A549 (cell line): ENCODE data around the gene C8B. TPM values are rescaled to one million over a fixed set of nuclear protein-coding genes. Genes with fewer than 3 reads are reported as not detected.

Source experiments
- ATAC-seq, 2 experiments: fragments of 200-7000 bp in 1 of 2; fragments of >200 bp in 1 of 2; cut with Nextera tagmentation in 1 of 2; cut with Tn5 transposase in 1 of 2; 3 replicates each; pipeline versions ENCODE4 v1.8.0 to v1.9.1; 2018 to 2020; ENCODE audit warnings: mild to moderate bottlenecking in 1 of 2, moderate library complexity in 1 of 2
- CTCF ChIA-PET: fragments of 300-600 bp; sonication (Branson Sonifier 250); formaldehyde crosslinking; extraction: SDS; loops from one replicate; lab custom pipeline; 2021; ENCODE audit warnings: antibody characterized with exemption, inconsistent platforms; lab: Yijun Ruan, JAX
- POLR2A ChIA-PET: fragments of 350-600 bp; formaldehyde crosslinking; extraction: SDS; loops from one replicate; lab custom pipeline; 2021; ENCODE audit warnings: antibody characterized with exemption, inconsistent platforms; lab: Yijun Ruan, JAX
- DNase-seq, 2 experiments: peaks; one replicate each; pipeline versions ENCODE4 v3.0.0 to v3.0.0-alpha.2; 2011 to 2016; ENCODE audit warnings: low read depth in 1 of 2, low spot score in 1 of 2
- FAIRE-seq: peaks from 2 replicates; lab custom pipeline; 2011; peaks lifted over from hg19 to GRCh38; lab: Jason Lieb, UNC
- H3K27ac ChIP-seq, 2 experiments: fragments of >200 bp; sonication (Bioruptor Twin); formaldehyde crosslinking; 3 replicates each; pipeline ENCODE4 v1.5.1; 2016 to 2017
- H3K4me1 ChIP-seq: fragments of >200 bp; sonication (Bioruptor Twin); formaldehyde crosslinking; 3 replicates; pipeline ENCODE4 v1.6.1; 2016
- H3K4me2 ChIP-seq: fragments of >200 bp; sonication (Bioruptor Twin); formaldehyde crosslinking; 3 replicates; pipeline ENCODE4 v1.6.1; 2016
- H3K4me3 ChIP-seq: fragments of >200 bp; sonication (Bioruptor Twin); formaldehyde crosslinking; 3 replicates; pipeline ENCODE4 v1.5.1; 2016
- H3K9me3 ChIP-seq: fragments of >200 bp; sonication (Bioruptor Twin); formaldehyde crosslinking; 3 replicates; pipeline ENCODE4 v1.6.1; 2016
- CBX2 ChIP-seq: fragments of 200-600 bp; sonication (generic); IDR thresholded peaks from 2 replicates; pipeline ENCODE4 v1.6.1; 2016; ENCODE audit warnings: low read depth, mild to moderate bottlenecking, borderline replicate concordance
- CBX8 ChIP-seq: fragments of 200-600 bp; sonication (generic); IDR thresholded peaks from 2 replicates; pipeline ENCODE4 v1.6.1; 2016
- EHF ChIP-seq: fragments of 250-450 bp; sonication (Bioruptor Pico); IDR thresholded peaks from 2 replicates; pipeline ENCODE4 v1.5.0; 2020; ENCODE audit warnings: mild to moderate bottlenecking
- EP300 ChIP-seq, 2 experiments: fragments of >200 bp; sonication (Bioruptor Twin); formaldehyde crosslinking; IDR thresholded peaks; 2 replicates in 1 of 2; 3 replicates in 1 of 2; pipeline ENCODE4 v1.6.1; 2016 to 2017
- FOSL2 ChIP-seq, 2 experiments: fragments of 450-650 bp in 1 of 2; fragments of >200 bp in 1 of 2; sonication (Bioruptor Twin) in 1 of 2; formaldehyde crosslinking; IDR thresholded peaks; 2 replicates each; pipeline versions ENCODE4 v1.5.0 to v1.6.1; 2016 to 2020; ENCODE audit warnings: mild to moderate bottlenecking in 1 of 2, moderate library complexity in 1 of 2
- GATA3 ChIP-seq: IDR thresholded peaks from 2 replicates; pipeline ENCODE4 v1.6.1; 2012; ENCODE audit warnings: borderline replicate concordance
- HOXA7 ChIP-seq: fragments of 250-450 bp; sonication (Bioruptor Pico); IDR thresholded peaks from 2 replicates; pipeline ENCODE4 v1.5.0; 2020; ENCODE audit warnings: mild to moderate bottlenecking, moderate library complexity
- HOXB13 ChIP-seq: fragments of 250-450 bp; sonication (Bioruptor Pico); IDR thresholded peaks from 2 replicates; pipeline ENCODE4 v1.5.0; 2020; ENCODE audit warnings: low read depth, mild to moderate bottlenecking, moderate library complexity
- JUNB ChIP-seq: fragments of >200 bp; sonication (Bioruptor Twin); formaldehyde crosslinking; IDR thresholded peaks from 2 replicates; pipeline ENCODE4 v1.6.1; 2016
- MAFK ChIP-seq: fragments of 450-650 bp; IDR thresholded peaks from 2 replicates; pipeline ENCODE4 v1.6.1; 2014; ENCODE audit not compliant: partially characterized antibody
- MYC ChIP-seq: IDR thresholded peaks from 2 replicates; pipeline ENCODE4 v1.6.1; 2012; ENCODE audit warnings: mild to moderate bottlenecking, inconsistent platforms, low read length, improper control_type of control experiment, borderline replicate concordance
- POLR2AphosphoS2 ChIP-seq: conservative IDR thresholded peaks from 2 replicates; pipeline ENCODE4 v1.6.1; 2012; ENCODE audit warnings: low read length, improper control_type of control experiment, inconsistent platforms
- RARB ChIP-seq: fragments of 250-450 bp; sonication (Bioruptor Pico); IDR thresholded peaks from 2 replicates; pipeline ENCODE4 v1.8.0; 2021; ENCODE audit warnings: mild to moderate bottlenecking, moderate library complexity
- RCOR1 ChIP-seq: fragments of 150-350 bp; IDR thresholded peaks from 2 replicates; pipeline ENCODE4 v1.6.1; 2014; ENCODE audit warnings: antibody characterized with exemption, low read length, low read depth
- TP53 ChIP-seq: fragments of 250-450 bp; sonication (Bioruptor Pico); IDR thresholded peaks from 2 replicates; pipeline ENCODE4 v1.5.0; 2021; ENCODE audit warnings: mild to moderate bottlenecking, moderate library complexity
- ZFP36 ChIP-seq: fragments of 450-650 bp; IDR thresholded peaks from 2 replicates; pipeline ENCODE4 v1.6.1; 2014; ENCODE audit warnings: borderline replicate concordance; ENCODE audit not compliant: partially characterized antibody
- ZNF302 ChIP-seq: fragments of 250-450 bp; sonication (Bioruptor Pico); IDR thresholded peaks from 2 replicates; pipeline ENCODE4 v1.9.0; 2021; ENCODE audit warnings: inconsistent platforms, mild to moderate bottlenecking, moderate library complexity
- ZSCAN20 ChIP-seq: fragments of 250-450 bp; sonication (Bioruptor Pico); IDR thresholded peaks from 2 replicates; pipeline ENCODE4 v1.8.0; 2022; ENCODE audit warnings: mild to moderate bottlenecking, moderate library complexity
- WGBS: methylation state at CpG from one replicate; pipeline ENCODE4 v1.1.6; 2017; ENCODE audit errors: missing lambda C conversion rate; 5-methylcytosine and 5-hydroxymethylcytosine counted together
- polyA plus RNA-seq, 4 experiments: library from polyadenylated mRNA; depleted of rRNA in 3 of 4; stranded (reverse); fragments of >200 nt; fragmentation: RNase III in 1 of 4; extraction: RNeasy Plus Mini Kit Qiagen cat#74134 plus additional on column Dnase treatment in 1 of 4; gene quantifications; 2 replicates in 3 of 4; 3 replicates in 1 of 4; pipeline ENCODE4 v1.2.3, GENCODE V29; 2011 to 2017
- TF ChIP-seq, protein P1 (sequence below): IDR thresholded peaks from 2 replicates; pipeline ENCODE4 v1.6.1; 2012
- TF ChIP-seq, protein P2 (sequence below): fragments of 450-650 bp; IDR thresholded peaks from 2 replicates; pipeline ENCODE4 v1.6.1; 2014; ENCODE audit warnings: antibody characterized with exemption
- TF ChIP-seq, protein P3 (sequence below): fragments of >200 bp; sonication (Bioruptor Twin); formaldehyde crosslinking; IDR thresholded peaks from 2 replicates; pipeline ENCODE4 v1.6.1; 2016
- TF ChIP-seq, protein P4 (sequence below): fragments of 250-450 bp; sonication (Bioruptor Pico); IDR thresholded peaks from 2 replicates; pipeline ENCODE4 v1.5.0; 2021; ENCODE audit warnings: mild to moderate bottlenecking, moderate library complexity, borderline replicate concordance
- TF ChIP-seq, protein P5 (sequence below): fragments of 150-350 bp; IDR thresholded peaks from 2 replicates; pipeline ENCODE4 v1.6.1; 2014; ENCODE audit warnings: low read depth, mild to moderate bottlenecking, low read length

C8B gene
- polyA plus RNA-seq, 2 of the 4 experiments (the other 2 are of a cell fraction): not detected

DNA sequence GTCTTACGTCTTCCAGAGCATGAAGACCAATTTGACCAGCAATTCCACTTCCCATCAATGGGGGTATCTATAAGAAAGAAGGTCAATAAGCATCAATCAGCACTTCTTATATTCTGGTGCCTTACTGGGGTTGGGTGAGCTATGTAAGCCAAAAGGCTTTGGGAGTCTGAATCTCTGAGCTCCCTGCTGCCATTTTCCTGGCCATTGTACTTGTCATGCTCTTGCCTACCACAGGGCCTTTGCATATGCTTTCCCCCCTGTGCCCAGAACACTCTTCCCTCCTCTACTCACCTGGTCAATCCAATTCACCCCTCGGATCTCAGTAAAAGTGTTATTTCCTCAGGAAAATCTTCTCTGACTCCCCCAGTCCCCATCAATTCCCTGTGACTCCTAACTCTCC, 36.3 kb downstream of the C8B start:
- FAIRE-seq (no peak), ATAC-seq (no peak), DNase-seq (no peak)
- no peak overlapping the region for H3K4me2 ChIP-seq
- TF ChIP-seq FOSL2 (IDR thresholded peaks at IDR 0.05): no peak
- no peak for TF ChIP-seq FOSL2 (CRISPR knock-in tag; IDR thresholded peaks at IDR 0.05)
- TF ChIP-seq ZSCAN20: no peak
- TF ChIP-seq MAFK: no peak
- no peak for TF ChIP-seq TP53 (CRISPR knock-in tag)
- no peak for TF ChIP-seq POLR2AphosphoS2
- TF ChIP-seq, protein P1, sequence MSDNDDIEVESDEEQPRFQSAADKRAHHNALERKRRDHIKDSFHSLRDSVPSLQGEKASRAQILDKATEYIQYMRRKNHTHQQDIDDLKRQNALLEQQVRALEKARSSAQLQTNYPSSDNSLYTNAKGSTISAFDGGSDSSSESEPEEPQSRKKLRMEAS: no peak
- TF ChIP-seq, protein P2, sequence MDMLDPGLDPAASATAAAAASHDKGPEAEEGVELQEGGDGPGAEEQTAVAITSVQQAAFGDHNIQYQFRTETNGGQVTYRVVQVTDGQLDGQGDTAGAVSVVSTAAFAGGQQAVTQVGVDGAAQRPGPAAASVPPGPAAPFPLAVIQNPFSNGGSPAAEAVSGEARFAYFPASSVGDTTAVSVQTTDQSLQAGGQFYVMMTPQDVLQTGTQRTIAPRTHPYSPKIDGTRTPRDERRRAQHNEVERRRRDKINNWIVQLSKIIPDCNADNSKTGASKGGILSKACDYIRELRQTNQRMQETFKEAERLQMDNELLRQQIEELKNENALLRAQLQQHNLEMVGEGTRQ: no peak
- no peak for TF ChIP-seq ZFP36
- TF ChIP-seq EP300 (IDR thresholded peaks at IDR 0.05): no peak
- TF ChIP-seq, protein P3, sequence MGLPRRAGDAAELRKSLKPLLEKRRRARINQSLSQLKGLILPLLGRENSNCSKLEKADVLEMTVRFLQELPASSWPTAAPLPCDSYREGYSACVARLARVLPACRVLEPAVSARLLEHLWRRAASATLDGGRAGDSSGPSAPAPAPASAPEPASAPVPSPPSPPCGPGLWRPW: no peak
- TF ChIP-seq MYC: no peak
- TF ChIP-seq EHF (CRISPR knock-in tag): no peak
- no peak for TF ChIP-seq RARB (CRISPR knock-in tag)
- TF ChIP-seq RCOR1: no peak
- TF ChIP-seq, protein P4, sequence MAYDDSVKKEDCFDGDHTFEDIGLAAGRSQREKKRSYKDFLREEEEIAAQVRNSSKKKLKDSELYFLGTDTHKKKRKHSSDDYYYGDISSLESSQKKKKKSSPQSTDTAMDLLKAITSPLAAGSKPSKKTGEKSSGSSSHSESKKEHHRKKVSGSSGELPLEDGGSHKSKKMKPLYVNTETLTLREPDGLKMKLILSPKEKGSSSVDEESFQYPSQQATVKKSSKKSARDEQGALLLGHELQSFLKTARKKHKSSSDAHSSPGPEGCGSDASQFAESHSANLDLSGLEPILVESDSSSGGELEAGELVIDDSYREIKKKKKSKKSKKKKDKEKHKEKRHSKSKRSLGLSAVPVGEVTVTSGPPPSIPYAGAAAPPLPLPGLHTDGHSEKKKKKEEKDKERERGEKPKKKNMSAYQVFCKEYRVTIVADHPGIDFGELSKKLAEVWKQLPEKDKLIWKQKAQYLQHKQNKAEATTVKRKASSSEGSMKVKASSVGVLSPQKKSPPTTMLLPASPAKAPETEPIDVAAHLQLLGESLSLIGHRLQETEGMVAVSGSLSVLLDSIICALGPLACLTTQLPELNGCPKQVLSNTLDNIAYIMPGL: no peak
- no peak for TF ChIP-seq ZNF302 (CRISPR knock-in tag)
- TF ChIP-seq HOXA7 (CRISPR knock-in tag): no peak
- TF ChIP-seq JUNB: no peak
- no peaks in the 10 kb centered on the region for H3K4me1 ChIP-seq
- no peaks in the 10 kb centered on the region for H3K9me3 ChIP-seq
- WGBS: 2% methylated on average over 2 of the region's 2 CpGs
- ChIA-PET CTCF (no interaction called here), POLR2A (no interaction called here)
- H3K4me3 ChIP-seq: no peak overlapping the region
- H3K27ac ChIP-seq: no peak overlapping the region

DNA sequence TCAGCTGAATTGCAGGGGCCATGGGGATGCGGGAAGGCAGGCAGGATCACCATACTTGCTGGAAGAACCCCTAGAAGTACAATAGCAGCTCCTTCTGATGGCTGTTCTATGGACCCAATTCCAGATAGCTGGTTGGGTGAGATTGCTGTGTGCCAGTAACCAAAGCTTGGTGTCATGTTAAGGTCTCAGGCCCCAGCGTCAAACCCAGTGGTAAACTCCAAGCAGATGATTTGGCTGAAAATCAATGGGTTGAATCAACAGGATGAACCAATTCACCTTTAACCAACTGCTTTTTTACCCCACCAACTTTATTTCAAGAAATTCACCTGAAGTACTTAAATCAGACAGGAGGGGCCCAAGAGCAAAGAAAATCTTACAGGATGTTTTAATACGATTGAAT, 37.8 kb downstream of the C8B start:
- no peak for ATAC-seq
- H3K4me3 ChIP-seq: no peak overlapping the region
- ChIA-PET POLR2A (no interaction called here), CTCF (no interaction called here)
- no peak for FAIRE-seq
- H3K4me1 ChIP-seq: no peaks in the 10 kb centered on the region
- TF ChIP-seq RARB (CRISPR knock-in tag) (no peak), CBX8 (no peak)
- TF ChIP-seq, protein P5, sequence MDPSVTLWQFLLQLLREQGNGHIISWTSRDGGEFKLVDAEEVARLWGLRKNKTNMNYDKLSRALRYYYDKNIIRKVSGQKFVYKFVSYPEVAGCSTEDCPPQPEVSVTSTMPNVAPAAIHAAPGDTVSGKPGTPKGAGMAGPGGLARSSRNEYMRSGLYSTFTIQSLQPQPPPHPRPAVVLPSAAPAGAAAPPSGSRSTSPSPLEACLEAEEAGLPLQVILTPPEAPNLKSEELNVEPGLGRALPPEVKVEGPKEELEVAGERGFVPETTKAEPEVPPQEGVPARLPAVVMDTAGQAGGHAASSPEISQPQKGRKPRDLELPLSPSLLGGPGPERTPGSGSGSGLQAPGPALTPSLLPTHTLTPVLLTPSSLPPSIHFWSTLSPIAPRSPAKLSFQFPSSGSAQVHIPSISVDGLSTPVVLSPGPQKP: no peak
- TF ChIP-seq, all 56 proteins: peak for 0
- no peak for DNase-seq
- Histone ChIP-seq H3K9me3 (no peaks in the 10 kb centered on the region), H3K27ac (no peak overlapping the region), H3K4me2 (no peak overlapping the region)
- WGBS: 8% methylated on average over 3 of the region's 3 CpGs

DNA sequence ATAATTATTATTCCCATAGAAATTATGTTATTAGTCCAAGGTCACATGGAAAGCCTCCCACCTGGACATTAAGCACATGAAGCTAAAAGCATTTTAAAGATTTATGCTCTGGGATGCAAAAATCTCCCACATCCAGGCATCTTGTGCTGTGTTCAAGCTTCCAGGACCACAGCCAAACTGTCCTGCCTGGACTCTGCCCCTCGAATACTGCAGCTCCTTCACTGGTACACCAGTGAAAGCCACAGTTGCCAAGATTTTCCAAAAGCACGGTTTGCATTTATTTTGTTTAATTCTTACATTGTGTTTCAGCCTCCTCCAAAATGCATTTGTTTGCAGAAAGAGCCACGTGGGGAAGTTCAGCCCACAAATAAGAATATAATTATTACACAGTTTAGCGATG, 38.6 kb downstream of the C8B start:
- Histone ChIP-seq H3K4me3 (no peak overlapping the region), H3K27ac (no peak overlapping the region), H3K4me1 (no peaks in the 10 kb centered on the region), H3K9me3 (no peaks in the 10 kb centered on the region), H3K4me2 (no peak overlapping the region)
- ChIA-PET CTCF (no interaction called here), POLR2A (no interaction called here)
- FAIRE-seq (no peak), ATAC-seq (no peak), DNase-seq (no peak)
- 15% methylated on average over 4 of the region's 4 CpGs for WGBS
- TF ChIP-seq GATA3: no peak
- TF ChIP-seq RARB (CRISPR knock-in tag): no peak
- no peak for TF ChIP-seq CBX2
- no peak for TF ChIP-seq HOXB13 (CRISPR knock-in tag)
